HL-60 (cell line): ENCODE measurements around the gene NR2F2.

Experiments used
- DNase-seq, 2 experiments: peaks; one replicate each; pipeline ENCODE4 v3.0.0-alpha.2; 2010 to 2020; ENCODE audit warnings: low read depth in 1 of 2, low spot score in 1 of 2
- H3K27ac ChIP-seq: fragments of 250-450 bp; sonication (Bioruptor Pico); replicated peaks from 2 replicates; pipeline ENCODE4 v1.5.1; 2020; ENCODE audit warnings: mild to moderate bottlenecking, moderate library complexity
- H3K27me3 ChIP-seq: fragments of 250-450 bp; sonication (Bioruptor Pico); 2 replicates; pipeline ENCODE4 v1.5.1; 2021; ENCODE audit warnings: mild to moderate bottlenecking, moderate library complexity; ENCODE audit not compliant: insufficient read depth, poor library complexity, severe bottlenecking
- H3K4me3 ChIP-seq: replicated peaks from 2 replicates; pipeline ENCODE4 v1.5.1; 2011; ENCODE audit warnings: mild to moderate bottlenecking, control low read depth, low read length; ENCODE audit not compliant: insufficient read depth
- GABPA ChIP-seq: IDR thresholded peaks from 2 replicates; pipeline ENCODE4 v1.6.1; 2012; ENCODE audit warnings: low read depth
- POLR2AphosphoS5 ChIP-seq: IDR thresholded peaks from 2 replicates; pipeline ENCODE4 v1.6.1; 2012; ENCODE audit warnings: low read depth
- REST ChIP-seq: IDR thresholded peaks from 2 replicates; pipeline ENCODE4 v1.6.1; 2012; ENCODE audit warnings: low read depth; ENCODE audit not compliant: insufficient replicate concordance
- SPI1 ChIP-seq: IDR thresholded peaks from 2 replicates; pipeline ENCODE4 v1.6.1; 2012; ENCODE audit warnings: low read depth, mild to moderate bottlenecking, borderline replicate concordance
- TF ChIP-seq, protein P1 (sequence below): IDR thresholded peaks from one replicate; pipeline ENCODE4 v1.5.1; 2011; ENCODE audit warnings: low read length, control low read depth, inconsistent platforms; ENCODE audit not compliant: insufficient read depth

The NR2F2 gene

GRCh38 chr15:96362011-96362754, 31.7 kb downstream of the NR2F2 start:
- Histone ChIP-seq H3K27ac (no peak overlapping the region), H3K4me3 (no peak overlapping the region), H3K27me3 (no peaks in the 10 kb centered on the region)
- no peak for TF ChIP-seq REST
- no peak for TF ChIP-seq GABPA
- TF ChIP-seq SPI1 = no peak
- TF ChIP-seq, protein P1, sequence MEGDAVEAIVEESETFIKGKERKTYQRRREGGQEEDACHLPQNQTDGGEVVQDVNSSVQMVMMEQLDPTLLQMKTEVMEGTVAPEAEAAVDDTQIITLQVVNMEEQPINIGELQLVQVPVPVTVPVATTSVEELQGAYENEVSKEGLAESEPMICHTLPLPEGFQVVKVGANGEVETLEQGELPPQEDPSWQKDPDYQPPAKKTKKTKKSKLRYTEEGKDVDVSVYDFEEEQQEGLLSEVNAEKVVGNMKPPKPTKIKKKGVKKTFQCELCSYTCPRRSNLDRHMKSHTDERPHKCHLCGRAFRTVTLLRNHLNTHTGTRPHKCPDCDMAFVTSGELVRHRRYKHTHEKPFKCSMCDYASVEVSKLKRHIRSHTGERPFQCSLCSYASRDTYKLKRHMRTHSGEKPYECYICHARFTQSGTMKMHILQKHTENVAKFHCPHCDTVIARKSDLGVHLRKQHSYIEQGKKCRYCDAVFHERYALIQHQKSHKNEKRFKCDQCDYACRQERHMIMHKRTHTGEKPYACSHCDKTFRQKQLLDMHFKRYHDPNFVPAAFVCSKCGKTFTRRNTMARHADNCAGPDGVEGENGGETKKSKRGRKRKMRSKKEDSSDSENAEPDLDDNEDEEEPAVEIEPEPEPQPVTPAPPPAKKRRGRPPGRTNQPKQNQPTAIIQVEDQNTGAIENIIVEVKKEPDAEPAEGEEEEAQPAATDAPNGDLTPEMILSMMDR = no peak
- TF ChIP-seq POLR2AphosphoS5 = no peak
- no peak for DNase-seq

- TF ChIP-seq POLR2AphosphoS5 (no peak), SPI1 (no peak), REST (no peak), GABPA (no peak)
- TF ChIP-seq, protein P1 = no peak
- Histone ChIP-seq H3K27ac (no peak overlapping the region), H3K27me3 (no peaks in the 10 kb centered on the region), H3K4me3 (no peak overlapping the region)
- DNase-seq = no peak
These were observed 32.5 kb downstream of the NR2F2 start for GRCh38 chr15:96362755-96363651.

- DNase-seq = no peak
- TF ChIP-seq POLR2AphosphoS5 (no peak), REST (no peak), SPI1 (no peak), GABPA (no peak)
- TF ChIP-seq, protein P1 = no peak
- H3K27me3 ChIP-seq = no peaks in the 10 kb centered on the region
- no peak overlapping the region for H3K27ac ChIP-seq
- no peak overlapping the region for H3K4me3 ChIP-seq
These were observed 33.2 kb downstream of the NR2F2 start for GRCh38 chr15:96363707-96364106.
